Gastroesophageal sphincter (tissue), 3 donors: ENCODE results near the gene SLC10A2.

ENCODE experiments used
- CTCF ChIP-seq, 4 experiments: fragments of 200-600 bp in 2 of 4; fragments of 450-650 bp in 2 of 4; sonication (generic) in 1 of 4; IDR thresholded peaks; one replicate each; pipeline ENCODE4 v1.5.1; 2017 to 2019; ENCODE audit warnings: antibody characterized with exemption in 4 of 4, mild to moderate bottlenecking in 2 of 4, moderate library complexity in 2 of 4
- POLR2AphosphoS5 ChIP-seq: sonication (generic); formaldehyde crosslinking; IDR thresholded peaks from one replicate; pipeline ENCODE4 v1.6.1; 2017; ENCODE audit warnings: antibody characterized with exemption

GRCh38 chr13:103078158-103078557, 11.9 kb upstream of the SLC10A2 start:
- TF ChIP-seq POLR2AphosphoS5, result no peak
- TF ChIP-seq CTCF (IDR thresholded peaks at IDR 0.05), result no peak
